Osteocyte (in vitro differentiated cells): ENCODE results near the gene SHC4. TPM values are rescaled to one million over a fixed set of nuclear protein-coding genes. Genes with fewer than 3 reads are reported as not detected.

Experiments used
- DNase-seq: peaks from one replicate; pipeline ENCODE4 v3.0.0; 2021; ENCODE audit warnings: mixed read lengths; ENCODE audit not compliant: unreplicated experiment; ENCODE audit errors: extremely low spot score
- H3K27ac Mint-ChIP-seq: one replicate; pipeline ENCODE4 v1.8.0; 2021; ENCODE audit warnings: mild to moderate bottlenecking, mixed read lengths; ENCODE audit not compliant: unreplicated experiment
- H3K27me3 Mint-ChIP-seq: one replicate; pipeline ENCODE4 v1.8.0; 2021; ENCODE audit warnings: mixed read lengths; ENCODE audit not compliant: unreplicated experiment
- H3K36me3 Mint-ChIP-seq: one replicate; pipeline ENCODE4 v1.8.0; 2021; ENCODE audit warnings: mixed read lengths; ENCODE audit not compliant: unreplicated experiment
- H3K4me1 Mint-ChIP-seq: one replicate; pipeline ENCODE4 v1.8.0; 2021; ENCODE audit warnings: mixed read lengths; ENCODE audit not compliant: unreplicated experiment
- H3K4me3 Mint-ChIP-seq: one replicate; pipeline ENCODE4 v1.8.0; 2021; ENCODE audit warnings: mild to moderate bottlenecking, moderate library complexity, mixed read lengths; ENCODE audit not compliant: unreplicated experiment
- H3K9me3 Mint-ChIP-seq: one replicate; pipeline ENCODE4 v1.8.0; 2021; ENCODE audit warnings: mixed read lengths; ENCODE audit not compliant: unreplicated experiment
- total RNA-seq: library from RNA; stranded (reverse); gene quantifications from 2 replicates; pipeline ENCODE4 v1.2.1, GENCODE V29; 2021
- TF ChIP-seq, protein P1 (sequence below): fragments of 200-600 bp; sonication (generic); IDR thresholded peaks from 2 replicates; pipeline ENCODE4 v1.5.0; 2021; ENCODE audit warnings: antibody characterized with exemption, mild to moderate bottlenecking, moderate library complexity

SHC4 gene
- total RNA-seq, 1 donor from 2014 or later = 4.2 TPM

DNA sequence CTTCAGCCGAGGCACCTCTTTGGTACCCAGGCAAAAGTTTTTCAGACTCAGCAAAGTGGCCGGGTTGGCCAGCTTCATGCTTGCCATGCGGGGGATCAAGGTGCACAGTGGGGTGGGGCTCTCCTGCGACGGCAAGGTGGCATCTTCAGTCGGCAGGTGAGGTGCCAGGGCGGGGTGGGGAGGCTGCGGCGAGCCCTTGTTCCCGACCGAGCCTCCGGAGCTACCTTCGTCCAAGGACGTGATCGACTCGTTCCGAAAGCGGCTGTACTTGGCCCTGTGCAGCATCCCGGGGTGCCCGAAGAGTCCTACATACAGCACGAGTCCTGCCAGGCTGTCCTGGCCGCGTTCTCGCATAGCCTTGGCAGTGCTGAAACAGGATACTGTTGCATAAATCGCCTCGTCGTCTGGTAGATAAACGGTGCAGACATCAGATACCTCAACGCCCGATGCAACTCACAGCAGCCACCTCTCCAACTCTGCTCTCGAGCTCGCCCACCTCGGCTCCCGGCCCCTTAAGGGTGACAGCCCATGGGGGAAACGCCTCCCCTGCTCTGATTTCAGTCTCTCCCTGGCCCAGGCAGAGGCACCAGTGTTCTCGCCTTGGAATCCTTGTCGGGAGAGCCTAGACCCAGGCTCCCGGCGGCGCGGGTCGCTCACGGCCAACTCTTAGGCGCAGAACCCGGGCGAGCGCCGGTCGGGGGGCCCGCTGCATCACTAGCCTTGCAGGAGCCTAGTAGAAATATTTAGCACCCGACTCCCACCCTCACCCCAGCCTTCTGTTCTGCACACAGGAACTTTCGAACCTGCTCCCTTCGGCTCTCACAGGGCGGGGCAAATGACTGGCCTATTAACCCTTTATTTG is 826 bp downstream of the SHC4 start:
- Mint-ChIP-seq H3K27me3 (no peaks in the 10 kb centered on the region), H3K9me3 (no peaks in the 10 kb centered on the region), H3K27ac (peak overlapping the region; percentile 83), H3K36me3 (no peaks in the 10 kb centered on the region), H3K4me1 (peaks cover 36% of the 10 kb centered on the region), H3K4me3 (peak overlapping the region; percentile 88)
- DNase-seq = peak; percentile 85
- TF ChIP-seq, protein P1, sequence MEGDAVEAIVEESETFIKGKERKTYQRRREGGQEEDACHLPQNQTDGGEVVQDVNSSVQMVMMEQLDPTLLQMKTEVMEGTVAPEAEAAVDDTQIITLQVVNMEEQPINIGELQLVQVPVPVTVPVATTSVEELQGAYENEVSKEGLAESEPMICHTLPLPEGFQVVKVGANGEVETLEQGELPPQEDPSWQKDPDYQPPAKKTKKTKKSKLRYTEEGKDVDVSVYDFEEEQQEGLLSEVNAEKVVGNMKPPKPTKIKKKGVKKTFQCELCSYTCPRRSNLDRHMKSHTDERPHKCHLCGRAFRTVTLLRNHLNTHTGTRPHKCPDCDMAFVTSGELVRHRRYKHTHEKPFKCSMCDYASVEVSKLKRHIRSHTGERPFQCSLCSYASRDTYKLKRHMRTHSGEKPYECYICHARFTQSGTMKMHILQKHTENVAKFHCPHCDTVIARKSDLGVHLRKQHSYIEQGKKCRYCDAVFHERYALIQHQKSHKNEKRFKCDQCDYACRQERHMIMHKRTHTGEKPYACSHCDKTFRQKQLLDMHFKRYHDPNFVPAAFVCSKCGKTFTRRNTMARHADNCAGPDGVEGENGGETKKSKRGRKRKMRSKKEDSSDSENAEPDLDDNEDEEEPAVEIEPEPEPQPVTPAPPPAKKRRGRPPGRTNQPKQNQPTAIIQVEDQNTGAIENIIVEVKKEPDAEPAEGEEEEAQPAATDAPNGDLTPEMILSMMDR = no peak

DNA sequence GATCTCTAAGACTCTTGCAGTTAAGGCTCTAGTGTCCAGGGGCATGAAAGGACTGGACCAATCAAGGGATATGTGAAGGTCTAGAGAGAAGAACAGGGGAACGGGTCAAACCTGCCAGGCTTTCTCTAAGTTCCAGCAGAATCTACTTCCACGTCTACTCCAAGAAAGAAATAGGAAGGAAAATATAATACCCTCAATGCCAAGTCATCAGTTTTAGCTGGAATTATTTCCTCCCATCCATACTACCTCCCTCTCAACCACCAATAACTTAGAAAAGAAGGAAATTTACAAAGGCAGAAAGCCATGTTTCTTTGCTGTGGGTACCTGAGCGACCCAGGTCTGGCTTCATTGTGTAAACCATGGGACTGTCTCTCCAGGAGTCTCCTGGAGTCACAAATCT is 7.8 kb downstream of the SHC4 start:
- Mint-ChIP-seq H3K27me3 (no peaks in the 10 kb centered on the region), H3K4me1 (peaks cover 22% of the 10 kb centered on the region), H3K36me3 (no peaks in the 10 kb centered on the region), H3K9me3 (no peaks in the 10 kb centered on the region), H3K4me3 (no peak overlapping the region), H3K27ac (no peak overlapping the region)
- DNase-seq = no peak
- TF ChIP-seq, protein P1 = no peak

DNA sequence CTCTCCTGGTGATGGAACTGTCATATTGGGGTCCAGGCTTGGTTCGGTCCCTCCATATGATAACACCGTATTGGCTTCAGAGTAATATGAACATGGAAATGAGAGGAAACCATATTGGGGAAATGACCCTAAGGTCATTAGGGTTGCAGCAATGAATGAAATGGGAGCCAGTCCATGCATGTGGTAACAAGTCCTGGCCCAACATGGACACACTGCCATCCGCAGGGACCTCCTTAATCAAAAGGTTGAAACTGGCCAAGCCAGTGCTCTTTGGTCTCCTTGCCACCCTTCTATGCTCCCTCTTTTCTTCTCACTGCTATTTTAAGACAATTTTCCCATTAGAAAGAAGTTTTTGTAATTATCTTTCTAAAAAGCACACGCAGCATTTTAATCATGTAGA is 8.3 kb downstream of the SHC4 start:
- Mint-ChIP-seq H3K4me3 (no peak overlapping the region), H3K27ac (peak overlapping the region; percentile 62), H3K9me3 (no peaks in the 10 kb centered on the region), H3K4me1 (peaks cover 18% of the 10 kb centered on the region), H3K27me3 (no peaks in the 10 kb centered on the region), H3K36me3 (no peaks in the 10 kb centered on the region)
- DNase-seq = no peak
- TF ChIP-seq, protein P1 = no peak

DNA sequence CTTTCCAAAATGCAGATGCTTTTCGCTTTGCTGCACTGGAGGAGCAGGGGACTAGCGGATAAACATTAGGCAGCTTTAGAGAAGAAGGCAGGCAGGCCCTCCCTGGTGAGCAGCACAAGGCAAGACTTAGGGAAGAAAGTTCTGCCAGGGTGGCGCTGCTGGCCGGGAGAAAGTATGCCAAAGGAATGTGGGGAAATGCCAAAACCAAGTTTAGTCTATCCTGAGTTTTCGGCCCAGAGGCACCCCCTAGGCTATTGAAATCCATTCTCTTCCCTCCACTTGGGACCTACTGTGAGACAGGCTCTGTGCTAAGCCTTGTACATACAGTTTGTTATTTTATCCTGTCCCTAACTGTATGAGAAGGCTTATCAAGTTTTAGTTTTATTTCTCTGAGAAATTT is 9.2 kb downstream of the SHC4 start:
- TF ChIP-seq, protein P1 = no peak
- no peak for DNase-seq
- H3K9me3 Mint-ChIP-seq = no peaks in the 10 kb centered on the region
- no peaks in the 10 kb centered on the region for H3K36me3 Mint-ChIP-seq
- peaks cover 17% of the 10 kb centered on the region for H3K4me1 Mint-ChIP-seq
- peak overlapping the region; percentile 62 for H3K27ac Mint-ChIP-seq
- no peak overlapping the region for H3K4me3 Mint-ChIP-seq
- no peaks in the 10 kb centered on the region for H3K27me3 Mint-ChIP-seq

GRCh38 chr15:48946840-48947187 is 16.9 kb downstream of the SHC4 start:
- no peak for DNase-seq
- TF ChIP-seq, protein P1 = no peak
- Mint-ChIP-seq H3K27ac (no peak overlapping the region), H3K9me3 (peaks cover 3% of the 10 kb centered on the region), H3K4me3 (no peak overlapping the region), H3K4me1 (peaks cover 4% of the 10 kb centered on the region), H3K27me3 (no peaks in the 10 kb centered on the region), H3K36me3 (no peaks in the 10 kb centered on the region)
